GM12878 (cell line): Measurements from ENCODE around the gene METTL16. TPM values are rescaled to one million over a fixed set of nuclear protein-coding genes. Genes with fewer than 3 reads are reported as not detected.

Experiments used
- ATF2 ChIP-seq: IDR thresholded peaks from 2 replicates; pipeline ENCODE4 v1.6.1; 2012; ENCODE audit warnings: low read length, inconsistent platforms
- BHLHE40 ChIP-seq, 2 experiments: fragments of 450-650 bp in 1 of 2; IDR thresholded peaks; 2 replicates each; pipeline ENCODE4 v1.6.1; 2011 to 2017; ENCODE audit warnings: low read depth in 2 of 2, borderline replicate concordance in 1 of 2, improper control_type of control experiment in 1 of 2, low read length in 1 of 2, mild to moderate bottlenecking in 1 of 2
- CREM ChIP-seq: IDR thresholded peaks from 2 replicates; pipeline ENCODE4 v1.6.1; 2014; ENCODE audit warnings: antibody characterized with exemption, low read depth
- CTCF ChIP-seq, 3 experiments: IDR thresholded peaks in 2 of 3; conservative IDR thresholded peaks in 1 of 3; 2 replicates each; pipeline ENCODE4 v1.5.1; 2011; ENCODE audit warnings: low read depth in 3 of 3, low read length in 3 of 3, mild to moderate bottlenecking in 3 of 3, control low read depth in 2 of 3, moderate library complexity in 2 of 3, inconsistent platforms in 1 of 3, mixed read lengths in 1 of 3; ENCODE audit not compliant: control insufficient read depth in 2 of 3, insufficient read depth in 1 of 3; ENCODE audit errors: extremely low read depth in 1 of 3
- E2F8 ChIP-seq: fragments of 450-650 bp; IDR thresholded peaks from 2 replicates; pipeline ENCODE4 v1.6.1; 2018; ENCODE audit warnings: mild to moderate bottlenecking, low read depth, moderate library complexity; ENCODE audit not compliant: partially characterized antibody
- EP300 ChIP-seq, 2 experiments: fragments of 150-350 bp in 1 of 2; IDR thresholded peaks; 2 replicates each; pipeline ENCODE4 v1.6.1; 2011 to 2012; ENCODE audit warnings: low read depth in 2 of 2, low read length in 2 of 2, borderline replicate concordance in 1 of 2, improper control_type of control experiment in 1 of 2, inconsistent platforms in 1 of 2; ENCODE audit not compliant: control insufficient read depth in 1 of 2
- FOXM1 ChIP-seq: IDR thresholded peaks from 2 replicates; pipeline ENCODE4 v1.6.1; 2012; ENCODE audit warnings: low read depth, mild to moderate bottlenecking, inconsistent platforms, low read length, moderate library complexity
- HCFC1 ChIP-seq: fragments of 150-350 bp; IDR thresholded peaks from 2 replicates; pipeline ENCODE4 v1.6.1; 2014; ENCODE audit warnings: low read length
- KLF5 ChIP-seq: fragments of 450-650 bp; IDR thresholded peaks from 2 replicates; pipeline ENCODE4 v1.6.1; 2014; ENCODE audit warnings: mild to moderate bottlenecking; ENCODE audit not compliant: partially characterized antibody
- MAX ChIP-seq: IDR thresholded peaks from 2 replicates; pipeline ENCODE4 v1.6.1; 2012; ENCODE audit warnings: low read depth, low read length, improper control_type of control experiment
- MEF2B ChIP-seq: fragments of 450-650 bp; IDR thresholded peaks from 2 replicates; pipeline ENCODE4 v1.6.1; 2018; ENCODE audit warnings: mild to moderate bottlenecking, moderate library complexity; ENCODE audit not compliant: partially characterized antibody, poor library complexity, severe bottlenecking
- MYB ChIP-seq: fragments of 150-350 bp; IDR thresholded peaks from 2 replicates; pipeline ENCODE4 v1.6.1; 2014; ENCODE audit warnings: mild to moderate bottlenecking, low read depth, low read length, borderline replicate concordance
- NBN ChIP-seq: fragments of 450-650 bp; IDR thresholded peaks from 2 replicates; pipeline ENCODE4 v1.6.1; 2016
- NFYA ChIP-seq: IDR thresholded peaks from 2 replicates; pipeline ENCODE4 v1.6.1; 2011; ENCODE audit warnings: low read depth, mild to moderate bottlenecking, low read length, improper control_type of control experiment, borderline replicate concordance
- PML ChIP-seq: IDR thresholded peaks from 2 replicates; pipeline ENCODE4 v1.6.1; 2012; ENCODE audit warnings: low read length, inconsistent platforms
- POLR2AphosphoS2 ChIP-seq: IDR thresholded peaks from 2 replicates; pipeline ENCODE4 v1.6.1; 2011; ENCODE audit warnings: low read depth, mild to moderate bottlenecking, low read length, improper control_type of control experiment, moderate library complexity
- POU2F2 ChIP-seq: IDR thresholded peaks from 3 replicates; pipeline ENCODE4 v1.6.1; 2011; ENCODE audit warnings: low read depth, mild to moderate bottlenecking, low read length, borderline replicate concordance
- SREBF2 ChIP-seq: IDR thresholded peaks from 2 replicates; pipeline ENCODE4 v1.6.1; 2012; ENCODE audit warnings: mild to moderate bottlenecking, low read length
- TAF1 ChIP-seq: IDR thresholded peaks from 2 replicates; pipeline ENCODE4 v1.6.1; 2011; ENCODE audit warnings: mild to moderate bottlenecking, low read depth, low read length, borderline replicate concordance
- TARDBP ChIP-seq: IDR thresholded peaks from 2 replicates; pipeline ENCODE4 v1.6.1; 2016; ENCODE audit warnings: borderline replicate concordance
- TCF3 ChIP-seq: IDR thresholded peaks from 2 replicates; pipeline ENCODE4 v1.6.1; 2012; ENCODE audit warnings: low read depth, mild to moderate bottlenecking, low read length, borderline replicate concordance; ENCODE audit not compliant: insufficient read depth
- YY1 ChIP-seq: IDR thresholded peaks from 2 replicates; pipeline ENCODE4 v1.6.1; 2011; ENCODE audit warnings: low read depth, mild to moderate bottlenecking, low read length
- ZSCAN29 ChIP-seq: fragments of 450-650 bp; IDR thresholded peaks from 2 replicates; pipeline ENCODE4 v1.6.1; 2017; ENCODE audit warnings: mild to moderate bottlenecking, moderate library complexity
- polyA plus RNA-seq, 11 experiments: library from polyadenylated mRNA; depleted of rRNA in 4 of 11; unstranded in 6 of 11; stranded (reverse) in 5 of 11; fragments of >200 nt; fragmentation: Nextera tagmentation in 4 of 11; fragmentation: Illumina TruSeq in 1 of 11; extraction: Ambion mirVana in 4 of 11; extraction: Trizol in 1 of 11; gene quantifications; 1 replicate in 1 of 11; 2 replicates in 10 of 11; pipeline versions ENCODE4 v1.2.1 to v1.2.3, GENCODE V29; 2011 to 2016; ENCODE audit warnings: inconsistent platforms in 2 of 11, missing spikeins in 2 of 11, low read depth in 1 of 11
- total RNA-seq, 4 experiments: library from RNA; depleted of rRNA in 3 of 4; stranded (reverse); fragments of >200 nt in 3 of 4; fragmentation: Illumina TruSeq in 1 of 4; extraction: Trizol in 1 of 4; gene quantifications; 2 replicates each; pipeline versions ENCODE4 v1.2.1 to v1.2.3, GENCODE V29; 2013 to 2021

Gene METTL16
- total and polyA plus RNA-seq, 10 of the 15 experiments (the other 5 are each of a cell fraction or from before 2014, with no cell fraction given): 15.6 to 34.3 (median 23.7) TPM

GRCh38 chr17:2511462-2512369 is at the start of gene METTL16 (continued):
- TF ChIP-seq NBN (peak; percentile 37; the same call in 1 of the 2 replicates), TARDBP (no peak), YY1 (peak; percentile 98), BHLHE40 (IDR thresholded peaks at IDR 0.05; ENCODE audit: borderline replicate concordance in 1 of 2, low read depth in 2 of 2, low read length in 1 of 2) (peak in 1 of 2 experiments; percentile 36; a peak in 1 of 4 replicates), KLF5 (no peak), CREM (peak; percentile 8; the same call in 1 of the 2 replicates), HCFC1 (peak; percentile 62), MEF2B (no peak), E2F8 (no peak), TAF1 (peak; percentile 84), CTCF (IDR thresholded peaks at IDR 0.05 in 2 of 3, conservative IDR thresholded peaks at IDR 0.05 in 1 of 3; ENCODE audit: control insufficient read depth in 2 of 3, extremely low read depth in 1 of 3, insufficient read depth in 1 of 3, low read depth in 3 of 3, low read length in 3 of 3) (no peak), MYB (no peak; the same call in 1 of the 2 replicates), FOXM1 (no peak), ATF2 (peak; percentile 58; the same call in 1 of the 2 replicates), PML (peak; percentile 94), MAX (peak; percentile 43; the same call in 1 of the 2 replicates), TCF3 (peak; percentile 42; the same call in 1 of the 2 replicates), EP300 (IDR thresholded peaks at IDR 0.05; ENCODE audit: borderline replicate concordance in 1 of 2, control insufficient read depth in 1 of 2, low read depth in 2 of 2, low read length in 2 of 2) (no peak), POU2F2 (peak; percentile 69; the same call in 1 of the 3 replicates), ZSCAN29 (no peak), NFYA (no peak), SREBF2 (no peak), POLR2AphosphoS2 (no peak)
